ENCODE data around the gene SLAMF9. TPM values are rescaled to one million over a fixed set of nuclear protein-coding genes. Genes with fewer than 3 reads are reported as not detected.
A peak's percentile ranks its signal among the peaks of the same experiment; 100 is the strongest.

Gene SLAMF9
- polyA plus RNA-seq, 2 donors: 0.05 to 0.14 TPM

GRCh38 chr1:159951551-159951950, 2.5 kb downstream of the SLAMF9 start:
- 74 to 82% methylated on average over 1 of the region's 1 CpG for WGBS, 2 donors
- Histone ChIP-seq H3K27me3 (ENCODE audit: control insufficient read depth in 1 of 2, insufficient read depth in 2 of 2, low read length in 2 of 2) (no peaks in the 10 kb centered on the region), H3K4me1 (ENCODE audit: control insufficient read depth in 2 of 2, insufficient read depth in 2 of 2, low read length in 1 of 2) (peaks cover 0 to 7% of the 10 kb centered on the region in 2 donors), H3K36me3 (ENCODE audit: control insufficient read depth in 2 of 2, insufficient read depth in 2 of 2, low read length in 1 of 2) (no peaks in the 10 kb centered on the region), H3K27ac (ENCODE audit: low read depth in 2 of 2, low read length in 1 of 2) (no peak overlapping the region), H3K4me3 (ENCODE audit: low read depth in 1 of 2, low read length in 2 of 2) (no peak overlapping the region), H3K9me3 (ENCODE audit: control insufficient read depth in 2 of 2, insufficient read depth in 1 of 2, low read depth in 1 of 2, low read length in 1 of 2) (no peaks in the 10 kb centered on the region)

- WGBS, 2 donors: 75 to 80% methylated on average over 2 of the region's 2 CpGs
- Histone ChIP-seq H3K36me3 (ENCODE audit: control insufficient read depth in 2 of 2, insufficient read depth in 2 of 2, low read length in 1 of 2) (no peaks in the 10 kb centered on the region), H3K4me3 (ENCODE audit: low read depth in 1 of 2, low read length in 2 of 2) (no peak overlapping the region), H3K27me3 (ENCODE audit: control insufficient read depth in 1 of 2, insufficient read depth in 2 of 2, low read length in 2 of 2) (no peaks in the 10 kb centered on the region), H3K27ac (ENCODE audit: low read depth in 2 of 2, low read length in 1 of 2) (no peak overlapping the region), H3K4me1 (ENCODE audit: control insufficient read depth in 2 of 2, insufficient read depth in 2 of 2, low read length in 1 of 2) (peaks cover 0 to 9% of the 10 kb centered on the region in 2 donors), H3K9me3 (ENCODE audit: control insufficient read depth in 2 of 2, insufficient read depth in 1 of 2, low read depth in 1 of 2, low read length in 1 of 2) (no peaks in the 10 kb centered on the region)
These were observed 3.0 kb downstream of the SLAMF9 start for GRCh38 chr1:159951016-159951415.

- peaks cover 0 to 9% of the 10 kb centered on the region in 2 donors for H3K4me1 ChIP-seq (ENCODE audit: control insufficient read depth in 2 of 2, insufficient read depth in 2 of 2, low read length in 1 of 2)
- no peak overlapping the region for H3K27ac ChIP-seq (ENCODE audit: low read depth in 2 of 2, low read length in 1 of 2)
- H3K27me3 ChIP-seq (ENCODE audit: control insufficient read depth in 1 of 2, insufficient read depth in 2 of 2, low read length in 2 of 2): no peaks in the 10 kb centered on the region
- no peaks in the 10 kb centered on the region for H3K9me3 ChIP-seq (ENCODE audit: control insufficient read depth in 2 of 2, insufficient read depth in 1 of 2, low read depth in 1 of 2, low read length in 1 of 2)
- 93% methylated on average over 4 of the region's 4 CpGs for WGBS, 2 donors
- H3K4me3 ChIP-seq (ENCODE audit: low read depth in 1 of 2, low read length in 2 of 2): no peak overlapping the region
- H3K36me3 ChIP-seq (ENCODE audit: control insufficient read depth in 2 of 2, insufficient read depth in 2 of 2, low read length in 1 of 2): no peaks in the 10 kb centered on the region
These were observed 4.1 kb downstream of the SLAMF9 start for GRCh38 chr1:159949981-159950381.

- H3K27ac ChIP-seq (ENCODE audit: low read depth in 2 of 2, low read length in 1 of 2): peak overlapping the region in 1 of 2 donors; percentile 29
- peaks cover 0 to 9% of the 10 kb centered on the region in 2 donors for H3K4me1 ChIP-seq (ENCODE audit: control insufficient read depth in 2 of 2, insufficient read depth in 2 of 2, low read length in 1 of 2)
- 37 to 48% methylated on average over 6 of the region's 6 CpGs for WGBS, 2 donors
These were observed 4.9 kb downstream of the SLAMF9 start for GRCh38 chr1:159949123-159949522.

DNA sequence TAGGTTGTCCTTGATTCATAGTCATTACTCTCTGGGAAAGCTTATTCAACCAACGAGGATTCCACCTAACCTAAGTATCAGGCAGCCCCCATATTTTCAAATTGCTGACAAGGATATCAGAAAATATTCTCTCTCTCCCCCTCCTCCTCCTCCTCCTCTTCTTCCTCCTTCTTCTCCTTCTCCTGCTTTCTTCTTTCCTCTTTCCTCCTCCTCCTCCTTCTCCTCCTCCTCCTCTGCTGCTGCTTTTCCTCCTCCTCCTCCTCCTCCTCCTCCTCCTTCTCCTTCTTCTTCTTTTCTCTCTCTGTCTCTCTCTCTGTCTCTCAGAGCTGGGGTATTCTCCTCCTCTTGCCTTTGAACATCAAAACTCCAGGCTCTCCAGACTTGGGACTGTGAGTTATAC, 6.1 kb downstream of the SLAMF9 start:
- H3K9me3 ChIP-seq (ENCODE audit: control insufficient read depth in 2 of 2, insufficient read depth in 1 of 2, low read depth in 1 of 2, low read length in 1 of 2): no peaks in the 10 kb centered on the region
- whole genome bisulfite sequencing, 2 donors: 43 to 69% methylated on average over 1 of the region's 1 CpG

More at GRCh38 chr1:159949123-159949522, 4.9 kb downstream of the SLAMF9 start:
- Histone ChIP-seq H3K4me3 (ENCODE audit: low read depth in 1 of 2, low read length in 2 of 2) (no peak overlapping the region), H3K9me3 (ENCODE audit: control insufficient read depth in 2 of 2, insufficient read depth in 1 of 2, low read depth in 1 of 2, low read length in 1 of 2) (no peaks in the 10 kb centered on the region), H3K36me3 (ENCODE audit: control insufficient read depth in 2 of 2, insufficient read depth in 2 of 2, low read length in 1 of 2) (no peaks in the 10 kb centered on the region), H3K27me3 (ENCODE audit: control insufficient read depth in 1 of 2, insufficient read depth in 2 of 2, low read length in 2 of 2) (no peaks in the 10 kb centered on the region)

DNA sequence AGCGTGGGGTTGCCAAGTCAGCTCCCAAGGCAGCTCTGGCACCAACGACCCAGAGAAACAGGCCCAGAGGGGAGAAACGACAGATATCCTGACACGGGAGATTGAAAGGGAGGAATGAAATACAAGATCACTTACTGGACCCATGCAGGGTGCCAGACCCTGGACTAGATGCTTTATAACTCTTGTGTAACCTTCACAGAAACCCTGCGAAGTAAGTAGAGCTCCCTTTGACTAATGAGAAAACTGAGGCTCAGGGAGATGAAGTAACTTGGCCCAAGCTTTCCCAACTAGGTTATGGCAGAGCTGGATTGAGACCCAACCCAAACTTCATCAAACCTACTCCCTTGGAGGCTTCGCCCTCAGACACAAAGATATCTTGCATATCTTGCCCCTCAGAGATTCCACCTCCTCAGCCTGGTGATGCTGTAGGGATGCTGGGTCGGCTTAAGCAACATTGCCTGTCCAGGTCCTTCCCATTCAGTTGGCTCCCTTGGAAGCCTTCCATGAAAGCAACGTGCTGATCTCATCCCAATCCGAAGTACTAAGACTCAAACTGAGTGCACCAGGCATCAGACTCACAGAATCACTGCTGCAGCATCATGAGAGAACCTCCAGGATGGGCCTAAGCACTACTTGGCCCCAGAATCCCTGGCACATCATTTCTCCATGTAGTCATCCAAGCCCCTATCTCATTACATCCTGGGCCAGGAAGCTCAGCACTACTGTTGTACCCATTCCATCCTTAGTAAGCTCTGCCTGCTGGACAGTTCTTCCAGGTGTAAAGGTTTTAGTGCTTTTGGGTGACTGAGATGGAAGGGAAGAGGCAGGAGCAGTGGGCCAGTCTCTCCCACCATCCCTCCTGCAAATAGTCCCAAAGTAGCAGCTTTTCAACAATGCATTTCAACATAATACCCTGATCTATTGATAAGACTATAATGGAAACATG, 7.5 kb downstream of the SLAMF9 start:
- no peaks in the 10 kb centered on the region for H3K27me3 ChIP-seq (ENCODE audit: control insufficient read depth in 1 of 2, insufficient read depth in 2 of 2, low read length in 2 of 2)
- no peak overlapping the region for H3K4me3 ChIP-seq (ENCODE audit: low read depth in 1 of 2, low read length in 2 of 2)
- H3K9me3 ChIP-seq (ENCODE audit: control insufficient read depth in 2 of 2, insufficient read depth in 1 of 2, low read depth in 1 of 2, low read length in 1 of 2): no peaks in the 10 kb centered on the region
- 35 to 40% methylated on average over 9 of the region's 9 CpGs for WGBS, 2 donors
- H3K4me1 ChIP-seq (ENCODE audit: control insufficient read depth in 2 of 2, insufficient read depth in 2 of 2, low read length in 1 of 2): peaks cover 1 to 21% of the 10 kb centered on the region in 2 donors
- H3K36me3 ChIP-seq (ENCODE audit: control insufficient read depth in 2 of 2, insufficient read depth in 2 of 2, low read length in 1 of 2): no peaks in the 10 kb centered on the region
- peak overlapping the region; percentile 38 to 48 for H3K27ac ChIP-seq (ENCODE audit: low read depth in 2 of 2, low read length in 1 of 2)

More for the DNA sequence above, 6.1 kb downstream of the SLAMF9 start:
- no peak overlapping the region for H3K27ac ChIP-seq (ENCODE audit: low read depth in 2 of 2, low read length in 1 of 2)
- H3K36me3 ChIP-seq (ENCODE audit: control insufficient read depth in 2 of 2, insufficient read depth in 2 of 2, low read length in 1 of 2): no peaks in the 10 kb centered on the region
- no peak overlapping the region for H3K4me3 ChIP-seq (ENCODE audit: low read depth in 1 of 2, low read length in 2 of 2)
- no peaks in the 10 kb centered on the region for H3K27me3 ChIP-seq (ENCODE audit: control insufficient read depth in 1 of 2, insufficient read depth in 2 of 2, low read length in 2 of 2)
- peaks cover 0 to 13% of the 10 kb centered on the region in 2 donors for H3K4me1 ChIP-seq (ENCODE audit: control insufficient read depth in 2 of 2, insufficient read depth in 2 of 2, low read length in 1 of 2)

GRCh38 chr1:159945483-159946241, 8.4 kb downstream of the SLAMF9 start, which contains the start of gene IGSF9:
Gene IGSF9 (minus strand): TSS chr1:159945613. CDS start chr1:159943454, 2,159 bp downstream.
- Histone ChIP-seq H3K4me1 (ENCODE audit: control insufficient read depth in 2 of 2, insufficient read depth in 2 of 2, low read length in 1 of 2) (peaks cover 2 to 26% of the 10 kb centered on the region in 2 donors), H3K4me3 (ENCODE audit: low read depth in 1 of 2, low read length in 2 of 2) (peak within 1 kb of the TSS; percentile 54 to 58), H3K27me3 (ENCODE audit: control insufficient read depth in 1 of 2, insufficient read depth in 2 of 2, low read length in 2 of 2) (no peaks in the 10 kb centered on the region), H3K36me3 (ENCODE audit: control insufficient read depth in 2 of 2, insufficient read depth in 2 of 2, low read length in 1 of 2) (no peaks in the 10 kb centered on the region), H3K27ac (ENCODE audit: low read depth in 2 of 2, low read length in 1 of 2) (peak within 1 kb of the TSS; percentile 85 to 89), H3K9me3 (ENCODE audit: control insufficient read depth in 2 of 2, insufficient read depth in 1 of 2, low read depth in 1 of 2, low read length in 1 of 2) (no peaks in the 10 kb centered on the region)
- 2 to 3% methylated on average over 57 to 58 of the region's 58 CpGs for WGBS, 2 donors

- Histone ChIP-seq H3K36me3 (ENCODE audit: control insufficient read depth in 2 of 2, insufficient read depth in 2 of 2, low read length in 1 of 2) (no peaks in the 10 kb centered on the region), H3K9me3 (ENCODE audit: control insufficient read depth in 2 of 2, insufficient read depth in 1 of 2, low read depth in 1 of 2, low read length in 1 of 2) (no peaks in the 10 kb centered on the region), H3K27me3 (ENCODE audit: control insufficient read depth in 1 of 2, insufficient read depth in 2 of 2, low read length in 2 of 2) (no peaks in the 10 kb centered on the region), H3K27ac (ENCODE audit: low read depth in 2 of 2, low read length in 1 of 2) (peak overlapping the region; percentile 85 to 89), H3K4me1 (ENCODE audit: control insufficient read depth in 2 of 2, insufficient read depth in 2 of 2, low read length in 1 of 2) (peaks cover 2 to 30% of the 10 kb centered on the region in 2 donors), H3K4me3 (ENCODE audit: low read depth in 1 of 2, low read length in 2 of 2) (peak overlapping the region; percentile 54 to 58)
- WGBS, 2 donors: 24 to 29% methylated on average over 11 of the region's 11 CpGs
These were observed 9.2 kb downstream of the SLAMF9 start for GRCh38 chr1:159944623-159945455.

Measured in esophagus (tissue), 2 donors.